Urinary bladder (tissue), 4 donors: Measurements from ENCODE around the gene KRTCAP2. TPM values are rescaled to one million over a fixed set of nuclear protein-coding genes. Genes with fewer than 3 reads are reported as not detected.
"Not testable (repeated sequence)": the region's sequence is repeated elsewhere in the genome, so short reads cannot be mapped to it uniquely, and the experiment has no call there.

Source experiments
- DNase-seq: peaks from one replicate; pipeline ENCODE4 v3.0.0-alpha.2; 2015; ENCODE audit errors: extremely low spot score
- H3K27ac ChIP-seq: one replicate; pipeline ENCODE4 v1.5.1; 2013; ENCODE audit warnings: low read depth, mild to moderate bottlenecking, moderate library complexity
- H3K36me3 ChIP-seq: one replicate; pipeline ENCODE4 v1.6.1; 2013; ENCODE audit warnings: mild to moderate bottlenecking, moderate library complexity; ENCODE audit not compliant: insufficient read depth
- H3K4me1 ChIP-seq: one replicate; pipeline ENCODE4 v1.6.1; 2013; ENCODE audit warnings: mild to moderate bottlenecking, moderate library complexity; ENCODE audit not compliant: insufficient read depth
- H3K4me3 ChIP-seq: one replicate; pipeline ENCODE4 v1.5.1; 2013; ENCODE audit warnings: low read depth, low read length
- WGBS: extraction: QIAGEN DNeasy Blood & Tissue Kit; methylation state at CpG from one replicate; pipeline ENCODE4 v1.1.7; 2013; 5-methylcytosine and 5-hydroxymethylcytosine counted together
- polyA plus RNA-seq: library from polyadenylated mRNA; stranded (reverse); fragments of 200-250 nt; gene quantifications from one replicate; pipeline ENCODE4 v1.2.3, GENCODE V29; 2013
- total RNA-seq: library from RNA; depleted of rRNA; stranded (reverse); fragments of >200 nt; gene quantifications from one replicate; pipeline ENCODE4 v1.2.3, GENCODE V29; 2014
- donor health status: healthy with polysubstance abuse.
- donor health status: healthy.

KRTCAP2 gene
- total and polyA plus RNA-seq, 2 donors: 53.0 to 266 TPM

- H3K36me3 ChIP-seq: no peaks in the 10 kb centered on the region
- no peak overlapping the region for H3K4me3 ChIP-seq
- H3K4me1 ChIP-seq: no peaks in the 10 kb centered on the region
- 8% methylated on average over 35 of the region's 35 CpGs for WGBS
- no peak for DNase-seq
- H3K27ac ChIP-seq: no peak overlapping the region
These were observed 1.5 kb upstream of the KRTCAP2 start for GRCh38 chr1:155174324-155175280.

GRCh38 chr1:155173478-155174323 is 597 bp upstream of the KRTCAP2 start, which contains the start of gene TRIM46:
TSS of gene TRIM46 (plus strand) at chr1:155173849. CDS start at chr1:155173967, 118 bp downstream.
- no peak for DNase-seq
- 2% methylated on average over 38 of the region's 38 CpGs for WGBS
- H3K4me3 ChIP-seq: peak within 1 kb of the TSS; percentile 72
- no peaks in the 10 kb centered on the region for H3K4me1 ChIP-seq
- H3K27ac ChIP-seq: peak within 1 kb of the TSS; percentile 78
- no peaks in the 10 kb centered on the region for H3K36me3 ChIP-seq

- H3K4me1 ChIP-seq: no peaks in the 10 kb centered on the region
- DNase-seq: no peak
- H3K27ac ChIP-seq: peak overlapping the region; percentile 78
- no peaks in the 10 kb centered on the region for H3K36me3 ChIP-seq
- peak overlapping the region; percentile 72 for H3K4me3 ChIP-seq
- 44% methylated on average over 8 of the region's 8 CpGs for WGBS
These were observed 1.0 kb downstream of the KRTCAP2 start for GRCh38 chr1:155171836-155172731.

- Histone ChIP-seq H3K4me3 (no peak overlapping the region), H3K4me1 (no peaks in the 10 kb centered on the region), H3K27ac (no peak overlapping the region), H3K36me3 (no peaks in the 10 kb centered on the region)
- DNase-seq: no peak
- 91% methylated on average over 7 of the region's 7 CpGs for WGBS
These were observed 2.3 kb downstream of the KRTCAP2 start for GRCh38 chr1:155170806-155171205.

- H3K4me3 ChIP-seq: no peak overlapping the region
- H3K36me3 ChIP-seq: no peaks in the 10 kb centered on the region
- DNase-seq: no peak
- 87% methylated on average over 2 of the region's 2 CpGs for WGBS
- no peak overlapping the region for H3K27ac ChIP-seq
- H3K4me1 ChIP-seq: no peaks in the 10 kb centered on the region
These were observed 2.9 kb downstream of the KRTCAP2 start for GRCh38 chr1:155170101-155170785.

GRCh38 chr1:155169541-155169940 is 3.6 kb downstream of the KRTCAP2 start:
- DNase-seq: no peak
- Histone ChIP-seq H3K27ac (no peak overlapping the region), H3K4me3 (no peak overlapping the region), H3K36me3 (no peaks in the 10 kb centered on the region), H3K4me1 (no peaks in the 10 kb centered on the region)
- WGBS: 82% methylated on average over 5 of the region's 5 CpGs

- H3K36me3 ChIP-seq: no peaks in the 10 kb centered on the region
- no peaks in the 10 kb centered on the region for H3K4me1 ChIP-seq
- H3K4me3 ChIP-seq: no peak overlapping the region
- no peak for DNase-seq
- WGBS: 86% methylated on average over 10 of the region's 10 CpGs
- H3K27ac ChIP-seq: no peak overlapping the region
These were observed 4.5 kb downstream of the KRTCAP2 start for GRCh38 chr1:155168456-155169210.

- not testable (repeated sequence) for DNase-seq, H3K36me3 ChIP-seq, H3K4me3 ChIP-seq, H3K4me1 ChIP-seq, H3K27ac ChIP-seq
- 42% methylated on average over 4 of the region's 4 CpGs for WGBS
These were observed 5.0 kb downstream of the KRTCAP2 start for GRCh38 chr1:155168105-155168445.

GRCh38 chr1:155167166-155168104 is 5.7 kb downstream of the KRTCAP2 start:
- H3K27ac ChIP-seq: no peak overlapping the region
- peak; percentile 69 for DNase-seq
- H3K36me3 ChIP-seq: no peaks in the 10 kb centered on the region
- H3K4me1 ChIP-seq: no peaks in the 10 kb centered on the region
- WGBS: 7% methylated on average over 28 of the region's 28 CpGs
- H3K4me3 ChIP-seq: no peak overlapping the region

GRCh38 chr1:155166471-155167165 is 6.5 kb downstream of the KRTCAP2 start:
- no peak overlapping the region for H3K27ac ChIP-seq
- WGBS: 25% methylated on average over 27 of the region's 27 CpGs
- DNase-seq: no peak
- H3K4me1 ChIP-seq: no peaks in the 10 kb centered on the region
- H3K4me3 ChIP-seq: no peak overlapping the region
- H3K36me3 ChIP-seq: no peaks in the 10 kb centered on the region

GRCh38 chr1:155166051-155166470 is 7.0 kb downstream of the KRTCAP2 start:
- 51% methylated on average over 8 of the region's 8 CpGs for WGBS
- Histone ChIP-seq H3K27ac (no peak overlapping the region), H3K4me1 (no peaks in the 10 kb centered on the region), H3K4me3 (no peak overlapping the region), H3K36me3 (no peaks in the 10 kb centered on the region)
- DNase-seq: no peak
